H1 (cell line): Measurements from ENCODE around the gene CRELD1. TPM values are rescaled to one million over a fixed set of nuclear protein-coding genes. Genes with fewer than 3 reads are reported as not detected.
A peak's percentile ranks its signal among the peaks of the same experiment; 100 is the strongest.

Experiments
- CTCF ChIA-PET: fragments of 300-600 bp; sonication (Branson Sonifier 250); formaldehyde crosslinking; loops from one replicate; lab custom pipeline; 2021; ENCODE audit not compliant: partially characterized antibody; lab: Charles Lee
- POLR2A ChIA-PET: fragments of 300-600 bp; sonication (Branson Sonifier 250); formaldehyde crosslinking; loops from one replicate; lab custom pipeline; 2021; ENCODE audit warnings: inconsistent platforms; ENCODE audit not compliant: partially characterized antibody; lab: Charles Lee
- DNase-seq, 2 experiments: peaks; one replicate each; pipeline versions ENCODE4 v3.0.0 to v3.0.0-alpha.2; 2010 to 2022; ENCODE audit warnings: low spot score in 2 of 2, low read depth in 1 of 2, mixed read lengths in 1 of 2
- FAIRE-seq: peaks from 2 replicates; lab custom pipeline; 2011; peaks lifted over from hg19 to GRCh38; lab: Jason Lieb, UNC
- H2AFZ ChIP-seq: 2 replicates; pipeline ENCODE4 v1.8.1; 2012; ENCODE audit warnings: low read length, inconsistent platforms
- H2AK5ac ChIP-seq: 2 replicates; pipeline ENCODE4 v1.6.1; 2013; ENCODE audit warnings: low read depth, low read length
- H2BK120ac ChIP-seq: replicated peaks from 2 replicates; pipeline ENCODE3; 2013; ENCODE audit warnings: low read depth, low read length, inconsistent platforms
- H2BK12ac ChIP-seq: 2 replicates; pipeline ENCODE4 v1.6.1; 2013; ENCODE audit warnings: low read depth, low read length
- H2BK15ac ChIP-seq: 2 replicates; pipeline ENCODE4 v1.6.1; 2013; ENCODE audit warnings: low read length
- H2BK20ac ChIP-seq: 2 replicates; pipeline ENCODE4 v1.6.1; 2013; ENCODE audit warnings: low read length
- H2BK5ac ChIP-seq: 2 replicates; pipeline ENCODE4 v1.6.1; 2013; ENCODE audit warnings: low read depth, low read length
- H3K14ac ChIP-seq: 2 replicates; pipeline ENCODE4 v1.6.1; 2013; ENCODE audit warnings: inconsistent platforms; ENCODE audit not compliant: insufficient read length
- H3K18ac ChIP-seq: 2 replicates; pipeline ENCODE4 v1.6.1; 2013; ENCODE audit warnings: low read length; ENCODE audit errors: extremely low read depth
- H3K23ac ChIP-seq: 2 replicates; pipeline ENCODE4 v1.6.1; 2013; ENCODE audit warnings: inconsistent platforms; ENCODE audit not compliant: insufficient read length
- H3K23me2 ChIP-seq: 2 replicates; pipeline ENCODE4 v1.6.1; 2013; ENCODE audit warnings: low read depth, low read length
- H3K27ac ChIP-seq: 2 replicates; pipeline ENCODE4 v1.6.1; 2011; ENCODE audit warnings: low read depth, low read length, inconsistent platforms
- H3K27me3 ChIP-seq, 4 experiments: replicated peaks in 1 of 4; 1 replicate in 1 of 4; 2 replicates in 3 of 4; pipeline versions ENCODE4 v1.6.1 to v1.8.1; 2011 to 2013; ENCODE audit warnings: low read length in 3 of 4, mild to moderate bottlenecking in 3 of 4, inconsistent platforms in 2 of 4, mixed read lengths in 2 of 4, moderate library complexity in 1 of 4; ENCODE audit not compliant: control insufficient read depth in 3 of 4, insufficient read depth in 3 of 4; ENCODE audit errors: extremely low read depth in 1 of 4
- H3K36me3 ChIP-seq, 4 experiments: 2 replicates each; pipeline versions ENCODE4 v1.6.1 to v1.8.1; 2011 to 2013; ENCODE audit warnings: mild to moderate bottlenecking in 4 of 4, low read length in 3 of 4, moderate library complexity in 2 of 4, control low read depth in 1 of 4, inconsistent platforms in 1 of 4; ENCODE audit not compliant: insufficient read depth in 4 of 4, control insufficient read depth in 2 of 4
- H3K4ac ChIP-seq: replicated peaks from 2 replicates; pipeline ENCODE3; 2013; ENCODE audit warnings: low read length, low read depth, mixed read lengths, inconsistent platforms; ENCODE audit not compliant: insufficient read length
- H3K4me1 ChIP-seq, 4 experiments: replicated peaks in 1 of 4; 1 replicate in 1 of 4; 2 replicates in 3 of 4; pipeline versions ENCODE4 v1.6.1 to v1.8.1; 2011 to 2013; ENCODE audit warnings: low read length in 3 of 4, inconsistent platforms in 2 of 4, mixed read lengths in 1 of 4; ENCODE audit not compliant: insufficient read depth in 4 of 4, control insufficient read depth in 3 of 4
- H3K4me2 ChIP-seq, 2 experiments: 2 replicates each; pipeline versions ENCODE4 v1.6.1 to v1.8.1; 2011 to 2013; ENCODE audit warnings: low read depth in 2 of 2, low read length in 2 of 2, control low read depth in 1 of 2, inconsistent platforms in 1 of 2, mild to moderate bottlenecking in 1 of 2; ENCODE audit not compliant: insufficient read depth in 1 of 2
- H3K4me3 ChIP-seq, 4 experiments: fragments of 200-600, 300-600 bp in 1 of 4; sonication (generic), shearing (Covaris generic), sonication (Bioruptor Twin) in 1 of 4; 2 replicates each; pipeline versions ENCODE4 v1.5.1 to v1.8.1; 2011 to 2016; ENCODE audit warnings: low read length in 4 of 4, low read depth in 3 of 4, control low read depth in 2 of 4, inconsistent platforms in 2 of 4, mild to moderate bottlenecking in 2 of 4, mixed read lengths in 1 of 4, moderate library complexity in 1 of 4; ENCODE audit not compliant: insufficient read depth in 2 of 4; ENCODE audit errors: extremely low read depth in 1 of 4
- H3K56ac ChIP-seq: replicated peaks from 2 replicates; pipeline ENCODE3; 2013; ENCODE audit warnings: low read depth, mild to moderate bottlenecking, mixed read lengths, low read length, inconsistent platforms; ENCODE audit not compliant: insufficient read length
- H3K79me1 ChIP-seq: 2 replicates; pipeline ENCODE4 v1.6.1; 2013; ENCODE audit warnings: low read depth, low read length, control low read depth
- H3K79me2 ChIP-seq, 2 experiments: 2 replicates each; pipeline versions ENCODE4 v1.6.1 to v1.8.1; 2012 to 2013; ENCODE audit warnings: low read length in 2 of 2, mild to moderate bottlenecking in 2 of 2, inconsistent platforms in 1 of 2; ENCODE audit not compliant: insufficient read depth in 2 of 2, control insufficient read depth in 1 of 2
- H3K9ac ChIP-seq, 4 experiments: replicated peaks in 1 of 4; 1 replicate in 1 of 4; 2 replicates in 3 of 4; pipeline versions ENCODE4 v1.6.1 to v1.8.1; 2011 to 2013; ENCODE audit warnings: low read depth in 3 of 4, low read length in 3 of 4, control low read depth in 2 of 4, mild to moderate bottlenecking in 2 of 4, moderate library complexity in 2 of 4, inconsistent platforms in 1 of 4; ENCODE audit errors: extremely low read depth in 1 of 4
- H3K9me3 ChIP-seq, 2 experiments: 2 replicates each; pipeline versions ENCODE4 v1.6.1 to v1.8.1; 2012 to 2013; ENCODE audit warnings: mild to moderate bottlenecking in 2 of 2, moderate library complexity in 2 of 2, control low read depth in 1 of 2, inconsistent platforms in 1 of 2, low read depth in 1 of 2, low read length in 1 of 2, mixed read lengths in 1 of 2; ENCODE audit not compliant: insufficient read depth in 2 of 2
- H4K20me1 ChIP-seq, 2 experiments: replicated peaks in 1 of 2; 2 replicates each; pipeline versions ENCODE3 to v1.8.1; 2011 to 2013; ENCODE audit warnings: inconsistent platforms in 2 of 2, low read length in 2 of 2, mild to moderate bottlenecking in 1 of 2; ENCODE audit not compliant: insufficient read depth in 2 of 2, control insufficient read depth in 1 of 2
- H4K5ac ChIP-seq: 2 replicates; pipeline ENCODE4 v1.6.1; 2013; ENCODE audit warnings: low read length, low read depth, mixed read lengths, inconsistent platforms; ENCODE audit not compliant: insufficient read length
- H4K8ac ChIP-seq: 2 replicates; pipeline ENCODE4 v1.8.0; 2013; ENCODE audit warnings: mild to moderate bottlenecking, moderate library complexity, low read length, inconsistent platforms; ENCODE audit not compliant: insufficient read depth; ENCODE audit errors: extremely low read depth
- H4K91ac ChIP-seq: replicated peaks from 2 replicates; pipeline ENCODE3; 2013; ENCODE audit warnings: low read length, mixed read lengths, inconsistent platforms; ENCODE audit not compliant: insufficient read length
- CHD1 ChIP-seq: IDR thresholded peaks from 2 replicates; pipeline ENCODE4 v1.6.1; 2012; ENCODE audit warnings: low read depth, low read length, improper control_type of control experiment
- EP300 ChIP-seq, 2 experiments: IDR thresholded peaks; 1 replicate in 1 of 2; 2 replicates in 1 of 2; pipeline ENCODE4 v1.6.1; 2011 to 2012; ENCODE audit warnings: low read depth in 2 of 2, low read length in 2 of 2, mild to moderate bottlenecking in 2 of 2, borderline replicate concordance in 1 of 2, inconsistent platforms in 1 of 2, moderate library complexity in 1 of 2
- JUND ChIP-seq: IDR thresholded peaks from 2 replicates; pipeline ENCODE4 v1.6.1; 2011; ENCODE audit warnings: mild to moderate bottlenecking, improper control_type of control experiment, low read length
- KDM4A ChIP-seq: IDR thresholded peaks from one replicate; pipeline ENCODE4 v1.7.1; 2012; ENCODE audit warnings: low read depth, mild to moderate bottlenecking, moderate library complexity, low read length, inconsistent platforms; ENCODE audit not compliant: severe bottlenecking
- KDM5A ChIP-seq: fragments of 200-600 bp; IDR thresholded peaks from 2 replicates; pipeline ENCODE4 v1.7.1; 2012; ENCODE audit warnings: mild to moderate bottlenecking, low read length, inconsistent platforms, mixed read lengths
- NRF1 ChIP-seq: IDR thresholded peaks from 2 replicates; pipeline ENCODE4 v1.6.1; 2011; ENCODE audit warnings: mild to moderate bottlenecking, low read depth, low read length, improper control_type of control experiment
- PHF8 ChIP-seq: fragments of 200-600 bp; sonication (generic); conservative IDR thresholded peaks from 2 replicates; pipeline ENCODE4 v1.7.1; 2012; ENCODE audit warnings: low read depth, mild to moderate bottlenecking, inconsistent platforms, low read length, moderate library complexity
- RBBP5 ChIP-seq: IDR thresholded peaks from 2 replicates; pipeline ENCODE4 v1.7.1; 2012; ENCODE audit warnings: low read depth, mild to moderate bottlenecking, inconsistent platforms, low read length, moderate library complexity, borderline replicate concordance
- SIN3A ChIP-seq, 2 experiments: IDR thresholded peaks in 1 of 2; conservative IDR thresholded peaks in 1 of 2; 2 replicates each; pipeline ENCODE4 v1.6.1; 2011 to 2012; ENCODE audit warnings: low read length in 2 of 2, improper control_type of control experiment in 1 of 2, low read depth in 1 of 2, mild to moderate bottlenecking in 1 of 2
- WGBS, 2 experiments: shearing (Covaris generic) in 1 of 2; methylation state at CpG; one replicate each; pipeline versions ENCODE4 v1.1.6 to v1.1.7; 2013 to 2015; ENCODE audit warnings: low lambda C conversion rate in 2 of 2, mixed read lengths in 2 of 2, inconsistent platforms in 1 of 2, low coverage in 1 of 2, missing lambda C conversion rate in 1 of 2; ENCODE audit not compliant: insufficient replicate concordance in 2 of 2, insufficient coverage in 1 of 2, insufficient read length in 1 of 2; ENCODE audit errors: extremely low coverage in 1 of 2, missing lambda C conversion rate in 1 of 2; 5-methylcytosine and 5-hydroxymethylcytosine counted together
- polyA plus RNA-seq, 7 experiments: library from polyadenylated mRNA; depleted of rRNA in 3 of 7; stranded (reverse) in 5 of 7; unstranded in 2 of 7; fragments of >200 nt in 5 of 7; fragments of 200-250 nt in 2 of 7; gene quantifications; 1 replicate in 5 of 7; 2 replicates in 1 of 7; 4 replicates in 1 of 7; pipeline versions ENCODE4 v1.2.1 to v1.2.3, GENCODE V29; 2011 to 2013; ENCODE audit warnings: missing spikeins in 2 of 7, mixed read lengths in 2 of 7
- total RNA-seq: library from RNA; stranded (reverse); fragmentation: NEBNext Ultra II Directional; extraction: Animal tissue kit (Norgen Biotek cat#: 25700); gene quantifications from 2 replicates; pipeline ENCODE4 v1.2.1, GENCODE V29; 2021

The CRELD1 gene
- total and polyA plus RNA-seq, 2 of the 8 experiments (the other 6 are each of a cell fraction or from before 2014, with no cell fraction given), result 12.9 to 15.1 TPM

- no peak for DNase-seq
- ChIA-PET POLR2A (interaction anchor here (0.7 to 5.5 kb wide), 11 partner anchors 9 to 123 kb away, joined by 3 to 43 read pairs (median 7); partner anchors contain the start of genes ARPC4, CRELD1, IL17RE and JAGN1), CTCF (interaction anchor here (1.0 to 9.1 kb wide), 7 partner anchors 11 to 97 kb away, joined by 3 to 76 read pairs (median 5); partner anchors contain the start of genes CRELD1 and IL17RE)
- H3K23me2 ChIP-seq, result peaks cover 10% of the 10 kb centered on the region; the same call in 1 of the 2 replicates
- peaks cover 0 to 6% of the 10 kb centered on the region in 2 experiments; a peak in 2 of 4 replicates for H3K9me3 ChIP-seq
- peak overlapping the region in 2 of 4 experiments; percentile 20 to 47; a peak in 4 of 8 replicates for H3K4me3 ChIP-seq
- 65% methylated on average over 5 of the region's 7 CpGs; no CpG with 5 or more reads in 1 of the 2 experiments for WGBS, 2 experiments
- H3K4me1 ChIP-seq, result peaks cover 0 to 20% (median 17%) of the 10 kb centered on the region in 4 experiments; a peak in 6 of 7 replicates
- peak overlapping the region; percentile 16 for H3K4ac ChIP-seq
- peaks cover 0 to 18% (median 10%) of the 10 kb centered on the region in 4 experiments; a peak in 5 of 7 replicates for H3K27me3 ChIP-seq
- no peak overlapping the region for H4K91ac ChIP-seq
- H2BK5ac ChIP-seq, result no peak overlapping the region
- H2BK20ac ChIP-seq, result no peak overlapping the region
- no peak overlapping the region for H3K27ac ChIP-seq
- H2BK15ac ChIP-seq, result peak overlapping the region; percentile 3; the same call in 1 of the 2 replicates
- H3K79me1 ChIP-seq, result no peaks in the 10 kb centered on the region
- H4K5ac ChIP-seq, result no peak overlapping the region
- no peak overlapping the region; the same call in 1 of the 2 replicates for H4K8ac ChIP-seq
- H3K36me3 ChIP-seq, result no peaks in the 10 kb centered on the region
- H3K23ac ChIP-seq, result no peak overlapping the region
- no peaks in the 10 kb centered on the region for H4K20me1 ChIP-seq
- H2AK5ac ChIP-seq, result no peak overlapping the region
- H3K56ac ChIP-seq, result no peak overlapping the region
- H3K18ac ChIP-seq, result peak overlapping the region; percentile 88
- H2BK12ac ChIP-seq, result no peak overlapping the region; the same call in 1 of the 2 replicates
- H2BK120ac ChIP-seq, result no peak overlapping the region
- H3K9ac ChIP-seq, result no peak overlapping the region
- no peaks in the 10 kb centered on the region for H3K79me2 ChIP-seq
- no peak for FAIRE-seq
- no peak overlapping the region for H3K14ac ChIP-seq
- H2AFZ ChIP-seq, result no peak overlapping the region
- peak overlapping the region; percentile 56 to 74 for H3K4me2 ChIP-seq
- no peak for TF ChIP-seq EP300 (IDR thresholded peaks at IDR 0.05; ENCODE audit: borderline replicate concordance in 1 of 2, low read depth in 2 of 2, low read length in 2 of 2)
- TF ChIP-seq RBBP5, result no peak
- no peak for TF ChIP-seq JUND
- no peak for TF ChIP-seq KDM5A
- TF ChIP-seq NRF1, result no peak
- TF ChIP-seq SIN3A (conservative IDR thresholded peaks at IDR 0.05 in 1 of 2, IDR thresholded peaks at IDR 0.05 in 1 of 2; ENCODE audit: low read depth in 1 of 2, low read length in 2 of 2), result no peak
- TF ChIP-seq PHF8, result no peak
- no peak for TF ChIP-seq KDM4A
- TF ChIP-seq CHD1, result no peak
Observed at GRCh38 chr3:9916346-9916733, 17.3 kb upstream of the CRELD1 start.
